H9 (cell line): Measurements from ENCODE around the gene PNMA6F. TPM values are rescaled to one million over a fixed set of nuclear protein-coding genes. Genes with fewer than 3 reads are reported as not detected.

ENCODE experiments used
- DNase-seq: peaks from one replicate; pipeline ENCODE4 v3.0.0-alpha.2; 2017
- H2AFZ ChIP-seq: one replicate; pipeline ENCODE4 v1.6.1; 2013; ENCODE audit warnings: mild to moderate bottlenecking, low read length, control low read depth, moderate library complexity
- H2AK5ac ChIP-seq: 2 replicates; pipeline ENCODE4 v1.6.1; 2013; ENCODE audit warnings: low read length, control low read depth, mixed read lengths; ENCODE audit not compliant: insufficient read length
- H2BK120ac ChIP-seq: one replicate; pipeline ENCODE4 v1.6.1; 2013; ENCODE audit warnings: low read depth, mild to moderate bottlenecking, low read length, control low read depth, inconsistent platforms; ENCODE audit not compliant: poor library complexity, severe bottlenecking
- H2BK12ac ChIP-seq: 2 replicates; pipeline ENCODE4 v1.6.1; 2013; ENCODE audit warnings: low read length, control low read depth, mixed read lengths, low read depth; ENCODE audit not compliant: insufficient read length
- H2BK15ac ChIP-seq: 2 replicates; pipeline ENCODE4 v1.6.1; 2013; ENCODE audit warnings: low read depth, low read length, control low read depth
- H2BK20ac ChIP-seq: one replicate; pipeline ENCODE4 v1.6.1; 2013; ENCODE audit warnings: low read depth, mild to moderate bottlenecking, low read length, control low read depth, inconsistent platforms; ENCODE audit not compliant: poor library complexity, severe bottlenecking
- H2BK5ac ChIP-seq: 2 replicates; pipeline ENCODE4 v1.6.1; 2013; ENCODE audit warnings: low read length, control low read depth, mixed read lengths; ENCODE audit not compliant: insufficient read length
- H3K14ac ChIP-seq: 2 replicates; pipeline ENCODE4 v1.6.1; 2013; ENCODE audit warnings: low read length, control low read depth; ENCODE audit not compliant: insufficient read depth
- H3K18ac ChIP-seq: 2 replicates; pipeline ENCODE4 v1.6.1; 2013; ENCODE audit warnings: low read depth, mild to moderate bottlenecking, mixed read lengths, low read length, control low read depth; ENCODE audit not compliant: insufficient read length
- H3K23ac ChIP-seq: 2 replicates; pipeline ENCODE4 v1.6.1; 2013; ENCODE audit warnings: low read length, control low read depth, mixed read lengths, low read depth; ENCODE audit not compliant: insufficient read length
- H3K23me2 ChIP-seq: 2 replicates; pipeline ENCODE4 v1.6.1; 2013; ENCODE audit warnings: low read depth, mild to moderate bottlenecking, mixed read lengths, low read length, control low read depth; ENCODE audit not compliant: insufficient read length, poor library complexity, severe bottlenecking
- H3K27ac ChIP-seq: 2 replicates; pipeline ENCODE4 v1.5.1; 2013; ENCODE audit warnings: low read length, control low read depth, mixed read lengths, low read depth; ENCODE audit not compliant: insufficient read length
- H3K27me3 ChIP-seq: 2 replicates; pipeline ENCODE4 v1.6.1; 2013; ENCODE audit warnings: low read length, control low read depth, inconsistent platforms; ENCODE audit not compliant: insufficient read depth
- H3K4ac ChIP-seq: 2 replicates; pipeline ENCODE4 v1.6.1; 2013; ENCODE audit warnings: low read depth, mild to moderate bottlenecking, control low read depth, inconsistent platforms, low read length, moderate library complexity
- H3K4me1 ChIP-seq: 2 replicates; pipeline ENCODE4 v1.6.1; 2013; ENCODE audit warnings: low read length, control low read depth, inconsistent platforms; ENCODE audit not compliant: insufficient read depth
- H3K4me2 ChIP-seq: 2 replicates; pipeline ENCODE4 v1.6.1; 2013; ENCODE audit warnings: low read length, control low read depth, mixed read lengths; ENCODE audit not compliant: insufficient read length, insufficient read depth
- H3K56ac ChIP-seq: 2 replicates; pipeline ENCODE4 v1.6.1; 2013; ENCODE audit warnings: low read depth, mild to moderate bottlenecking, mixed read lengths, low read length, control low read depth; ENCODE audit not compliant: insufficient read length
- H3K79me1 ChIP-seq: 2 replicates; pipeline ENCODE4 v1.6.1; 2013; ENCODE audit warnings: low read depth, mild to moderate bottlenecking, moderate library complexity, low read length, control low read depth, inconsistent platforms; ENCODE audit not compliant: insufficient read depth, poor library complexity, severe bottlenecking
- H3K79me2 ChIP-seq: 2 replicates; pipeline ENCODE4 v1.6.1; 2013; ENCODE audit warnings: low read length, control low read depth, inconsistent platforms; ENCODE audit not compliant: insufficient read depth
- H3K9ac ChIP-seq: 2 replicates; pipeline ENCODE4 v1.6.1; 2013; ENCODE audit warnings: low read length, control low read depth, mixed read lengths; ENCODE audit not compliant: insufficient read length; ENCODE audit errors: extremely low read depth
- H3K9me3 ChIP-seq: one replicate; pipeline ENCODE4 v1.6.1; 2013; ENCODE audit warnings: low read depth, low read length, inconsistent platforms; ENCODE audit not compliant: control insufficient read depth
- H3T11ph ChIP-seq: one replicate; pipeline ENCODE4 v1.6.1; 2013; ENCODE audit warnings: mild to moderate bottlenecking, low read length, control low read depth, inconsistent platforms
- H4K20me1 ChIP-seq: one replicate; pipeline ENCODE4 v1.6.1; 2013; ENCODE audit not compliant: control insufficient read depth, insufficient read length, insufficient read depth
- H4K5ac ChIP-seq: 2 replicates; pipeline ENCODE4 v1.6.1; 2013; ENCODE audit warnings: low read depth, mild to moderate bottlenecking, mixed read lengths, low read length, control low read depth; ENCODE audit not compliant: insufficient read length
- H4K8ac ChIP-seq: replicated peaks from 2 replicates; pipeline ENCODE4 v1.6.1; 2013; ENCODE audit warnings: low read length, control low read depth, mixed read lengths, low read depth; ENCODE audit not compliant: insufficient read length
- H4K91ac ChIP-seq: 2 replicates; pipeline ENCODE4 v1.6.1; 2013; ENCODE audit warnings: low read depth, mild to moderate bottlenecking, moderate library complexity, mixed read lengths, low read length, control low read depth; ENCODE audit not compliant: insufficient read length
- H3K27ac Mint-ChIP-seq, 3 experiments: 2 replicates in 2 of 3; 3 replicates in 1 of 3; pipeline ENCODE4 v1.8.0; 2020 to 2021; ENCODE audit warnings: mixed read lengths in 3 of 3, mild to moderate bottlenecking in 1 of 3, moderate library complexity in 1 of 3
- H3K27me3 Mint-ChIP-seq: 2 replicates; pipeline ENCODE4 v1.8.0; 2021; ENCODE audit warnings: low read depth, mild to moderate bottlenecking, moderate library complexity, mixed read lengths
- H3K36me3 Mint-ChIP-seq, 3 experiments: 2 replicates in 2 of 3; 3 replicates in 1 of 3; pipeline ENCODE4 v1.8.0; 2020 to 2021; ENCODE audit warnings: low read depth in 3 of 3, mixed read lengths in 3 of 3; ENCODE audit not compliant: insufficient read depth in 1 of 3
- H3K4me1 Mint-ChIP-seq, 2 experiments: 2 replicates each; pipeline ENCODE4 v1.8.0; 2020; ENCODE audit warnings: mixed read lengths in 2 of 2
- H3K4me3 Mint-ChIP-seq, 2 experiments: 2 replicates in 1 of 2; 3 replicates in 1 of 2; pipeline ENCODE4 v1.8.0; 2020 to 2021; ENCODE audit warnings: mild to moderate bottlenecking in 2 of 2, mixed read lengths in 2 of 2, moderate library complexity in 1 of 2
- H3K9me3 Mint-ChIP-seq, 2 experiments: 2 replicates in 1 of 2; 3 replicates in 1 of 2; pipeline ENCODE4 v1.8.0; 2020; ENCODE audit warnings: mild to moderate bottlenecking in 2 of 2, mixed read lengths in 2 of 2, moderate library complexity in 1 of 2
- CTCF ChIP-seq: fragments of 200-600 bp; sonication (generic); conservative IDR thresholded peaks from 3 replicates; pipeline ENCODE4 v1.8.0; 2021; ENCODE audit warnings: antibody characterized with exemption, mild to moderate bottlenecking
- WGBS: extraction: QIAGEN DNeasy Blood & Tissue Kit; methylation state at CpG from one replicate; pipeline ENCODE4 v1.1.7; 2013; ENCODE audit warnings: missing lambda C conversion rate, low lambda C conversion rate, mixed read lengths; ENCODE audit not compliant: insufficient read length; ENCODE audit errors: extremely low coverage; 5-methylcytosine and 5-hydroxymethylcytosine counted together
- total RNA-seq: library from RNA; stranded (reverse); gene quantifications from 2 replicates; pipeline ENCODE4 v1.2.1, GENCODE V29; 2021

PNMA6F gene
- total RNA-seq, 1 experiment from 2014 or later: not detected

GRCh38 chrX:153333266-153333665, 11.7 kb upstream of the PNMA6F start:
- Histone ChIP-seq H2AFZ (no peak overlapping the region), H2AK5ac (no peak overlapping the region), H3K23ac (no peak overlapping the region), H2BK20ac (no peak overlapping the region), H3K4me2 (peak overlapping the region; percentile 24), H3K23me2 (no peaks in the 10 kb centered on the region), H3K79me1 (no peaks in the 10 kb centered on the region), H2BK120ac (no peak overlapping the region), H2BK15ac (no peak overlapping the region), H3K14ac (no peak overlapping the region), H3K9me3 (peaks cover 24% of the 10 kb centered on the region), H3K56ac (no peak overlapping the region), H3T11ph (no peak overlapping the region), H3K9ac (no peak overlapping the region), H3K79me2 (no peaks in the 10 kb centered on the region), H4K5ac (no peak overlapping the region), H3K27me3 (no peaks in the 10 kb centered on the region), H4K20me1 (no peaks in the 10 kb centered on the region), H2BK5ac (no peak overlapping the region), H2BK12ac (no peak overlapping the region), H3K18ac (no peak overlapping the region), H4K91ac (no peak overlapping the region), H4K8ac (no peak overlapping the region), H3K4me1 (no peaks in the 10 kb centered on the region), H3K4ac (no peak overlapping the region), H3K27ac (no peak overlapping the region)
- Mint-ChIP-seq H3K4me3 (peak overlapping the region; percentile 80 to 84), H3K27me3 (peaks cover 18% of the 10 kb centered on the region), H3K36me3 (peaks cover 10 to 23% (median 15%) of the 10 kb centered on the region in 3 experiments), H3K9me3 (peaks cover 71 to 73% of the 10 kb centered on the region in 2 experiments), H3K27ac (no peak overlapping the region), H3K4me1 (peaks cover 10 to 17% of the 10 kb centered on the region in 2 experiments)
- no peak for DNase-seq
- no peak for TF ChIP-seq CTCF
- no CpG with 5 or more reads among the region's 2 CpGs for WGBS
